Transverse colon (tissue), 4 donors: ENCODE results near the gene ANKS1B. TPM values are rescaled to one million over a fixed set of nuclear protein-coding genes. Genes with fewer than 3 reads are reported as not detected.

Experiments
- DNase-seq: peaks from one replicate; pipeline ENCODE4 v3.0.0-alpha.2; 2019
- H3K27ac ChIP-seq, 4 donors: fragments of 200-600 bp; sonication (generic); 2 replicates each; pipeline ENCODE4 v1.5.1; 2016 to 2018; ENCODE audit warnings: inconsistent platforms in 4 of 4
- H3K27me3 ChIP-seq: fragments of 200-600 bp; sonication (generic); 2 replicates; pipeline ENCODE4 v1.5.1; 2017; ENCODE audit warnings: inconsistent platforms
- H3K36me3 ChIP-seq, 4 donors: fragments of 200-600 bp; sonication (generic); 2 replicates each; pipeline ENCODE4 v1.5.1; 2017 to 2019; ENCODE audit warnings: inconsistent platforms in 4 of 4
- H3K4me1 ChIP-seq, 4 donors: fragments of 200-600 bp; sonication (generic); 2 replicates each; pipeline ENCODE4 v1.5.1; 2017 to 2020; ENCODE audit warnings: inconsistent platforms in 4 of 4
- H3K4me3 ChIP-seq, 4 donors: fragments of 200-600 bp; sonication (generic); 1 replicate in 1 of 4; 2 replicates in 3 of 4; pipeline versions ENCODE4 v1.5.1 to v1.6.1; 2017 to 2019; ENCODE audit warnings: inconsistent platforms in 4 of 4
- H3K9me3 ChIP-seq, 2 donors: fragments of 200-600 bp; sonication (generic); 2 replicates each; pipeline ENCODE4 v1.5.1; 2017 to 2019; ENCODE audit warnings: inconsistent platforms in 2 of 2
- CTCF ChIP-seq, 5 experiments: fragments of 200-600 bp in 3 of 5; fragments of 450-650 bp in 2 of 5; sonication (generic) in 3 of 5; IDR thresholded peaks; 1 replicate in 2 of 5; 2 replicates in 3 of 5; pipeline ENCODE4 v1.5.1; 2016 to 2017; ENCODE audit warnings: antibody characterized with exemption in 5 of 5, inconsistent platforms in 3 of 5, mild to moderate bottlenecking in 2 of 5, moderate library complexity in 1 of 5
- EP300 ChIP-seq: sonication (generic); formaldehyde crosslinking; IDR thresholded peaks from one replicate; pipeline ENCODE4 v1.6.1; 2017; ENCODE audit warnings: antibody characterized with exemption, low read depth
- POLR2A ChIP-seq: fragments of 450-650 bp; IDR thresholded peaks from one replicate; pipeline ENCODE4 v1.6.1; 2016; ENCODE audit warnings: antibody characterized with exemption, mild to moderate bottlenecking, moderate library complexity
- POLR2AphosphoS5 ChIP-seq, 3 donors: sonication (generic); formaldehyde crosslinking; IDR thresholded peaks; one replicate each; pipeline ENCODE4 v1.6.1; 2016; ENCODE audit warnings: antibody characterized with exemption in 3 of 3
- WGBS, 2 donors: methylation state at CpG; one replicate each; pipeline ENCODE4 v1.1.5; 2018; ENCODE audit warnings: low coverage in 1 of 2; 5-methylcytosine and 5-hydroxymethylcytosine counted together
- in situ Hi-C, 4 donors: fragments of 200-750 bp; cut with MboI; loops; one replicate each; pipeline versions ENCODE4 v1.15.0 to v1.15.1; 2017; ENCODE audit warnings: low sequenced_read_pairs in 3 of 4, low pct_ligation_motif_present in 1 of 4, low pct_unique_long_range_greater_than_20kb in 1 of 4
- intact Hi-C: fragments of 100-400 bp; cut with DNase I; formaldehyde crosslinking; loops from one replicate; pipeline ENCODE4 v1.15.1; 2023; ENCODE audit warnings: low total_unique reads
- total RNA-seq, 4 donors: library from RNA; depleted of rRNA; stranded (reverse); fragments of >200 nt; gene quantifications; one replicate each; pipeline ENCODE4 v1.1.0, GENCODE V29; 2016

Gene ANKS1B
- total RNA-seq, 4 donors from 2014 or later = 1.4 to 6.4 (median 3.5) TPM; not detected in 1

DNA sequence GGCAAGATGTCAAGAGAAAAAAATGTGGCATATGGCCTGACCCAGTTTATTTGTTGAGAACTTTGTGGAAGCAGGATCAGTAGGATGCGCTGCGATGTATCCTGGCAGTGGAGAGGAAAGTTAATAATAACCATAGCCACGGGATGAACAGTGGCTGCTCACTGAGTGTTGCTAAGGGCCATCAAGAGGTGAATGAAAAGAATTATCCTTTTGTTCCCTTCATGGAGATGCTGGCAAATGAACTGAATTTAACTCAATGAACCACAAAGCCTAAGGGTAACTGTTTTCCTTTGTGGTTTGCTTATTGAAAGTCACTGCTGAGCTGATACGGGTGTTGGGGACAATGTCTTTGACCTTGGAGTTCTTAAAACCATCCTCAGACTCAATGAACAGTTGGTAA, 863.2 kb downstream of the ANKS1B start:
- H3K36me3 ChIP-seq = no peaks in the 10 kb centered on the region
- 68 to 76% methylated on average over 4 of the region's 4 CpGs for WGBS, 2 donors
- no peak for DNase-seq
- no peak overlapping the region for H3K4me3 ChIP-seq
- intact Hi-C loops = no loop called here
- no peak overlapping the region for H3K27ac ChIP-seq
- H3K9me3 ChIP-seq = no peaks in the 10 kb centered on the region
- TF ChIP-seq POLR2A (no peak), CTCF (IDR thresholded peaks at IDR 0.05) (no peak), POLR2AphosphoS5 (IDR thresholded peaks at IDR 0.05) (no peak), EP300 (no peak)
- H3K4me1 ChIP-seq = no peaks in the 10 kb centered on the region
- in situ Hi-C loops = no loop called here
- no peaks in the 10 kb centered on the region for H3K27me3 ChIP-seq

GRCh38 chr12:99119943-99120342, 864.8 kb downstream of the ANKS1B start:
- in situ Hi-C loops (no loop called here), intact Hi-C loops (no loop called here)
- Histone ChIP-seq H3K4me1 (no peaks in the 10 kb centered on the region), H3K27ac (no peak overlapping the region), H3K4me3 (no peak overlapping the region), H3K27me3 (no peaks in the 10 kb centered on the region), H3K9me3 (no peaks in the 10 kb centered on the region), H3K36me3 (no peaks in the 10 kb centered on the region)
- 33 to 85% methylated on average over 2 to 10 of the region's 10 CpGs for WGBS, 2 donors
- DNase-seq = no peak
- TF ChIP-seq CTCF (IDR thresholded peaks at IDR 0.05) (no peak), POLR2A (no peak), EP300 (no peak), POLR2AphosphoS5 (IDR thresholded peaks at IDR 0.05) (no peak)

- Histone ChIP-seq H3K27me3 (no peaks in the 10 kb centered on the region), H3K27ac (no peak overlapping the region), H3K4me1 (no peaks in the 10 kb centered on the region), H3K9me3 (no peaks in the 10 kb centered on the region), H3K36me3 (no peaks in the 10 kb centered on the region), H3K4me3 (no peak overlapping the region)
- DNase-seq = no peak
- in situ Hi-C loops (no loop called here), intact Hi-C loops (no loop called here)
- TF ChIP-seq POLR2A (no peak), EP300 (no peak), POLR2AphosphoS5 (IDR thresholded peaks at IDR 0.05) (no peak), CTCF (IDR thresholded peaks at IDR 0.05) (no peak)
Measured at GRCh38 chr12:99119449-99119848, 865.3 kb downstream of the ANKS1B start.

DNA sequence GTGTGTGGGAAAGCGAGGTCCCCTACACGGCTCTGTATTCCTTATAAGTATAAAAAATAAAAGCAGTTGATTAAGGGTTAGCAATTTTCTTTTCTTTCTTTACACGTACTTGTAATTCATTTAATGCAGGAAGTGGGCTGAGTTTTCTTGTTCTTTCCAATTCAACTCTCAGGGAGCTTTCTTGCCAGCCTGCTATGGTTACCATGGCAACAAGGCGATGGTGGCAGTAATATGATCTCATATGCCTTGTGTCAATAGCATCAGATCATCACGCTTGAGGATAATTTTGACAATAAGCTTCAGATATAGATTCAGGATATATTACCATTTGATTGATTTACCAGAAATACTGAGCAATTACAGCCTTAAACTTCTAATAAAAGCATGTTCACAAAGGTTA, 873.1 kb downstream of the ANKS1B start:
- Histone ChIP-seq H3K27ac (no peak overlapping the region), H3K27me3 (no peaks in the 10 kb centered on the region), H3K4me3 (no peak overlapping the region), H3K36me3 (no peaks in the 10 kb centered on the region), H3K9me3 (no peaks in the 10 kb centered on the region), H3K4me1 (no peaks in the 10 kb centered on the region)
- intact Hi-C loops = no loop called here
- no peak for TF ChIP-seq EP300
- TF ChIP-seq POLR2AphosphoS5 (IDR thresholded peaks at IDR 0.05) = no peak
- TF ChIP-seq POLR2A = no peak
- in situ Hi-C loops = no loop called here
- WGBS, 2 donors = 55 to 62% methylated on average over 5 of the region's 5 CpGs
- DNase-seq = no peak

DNA sequence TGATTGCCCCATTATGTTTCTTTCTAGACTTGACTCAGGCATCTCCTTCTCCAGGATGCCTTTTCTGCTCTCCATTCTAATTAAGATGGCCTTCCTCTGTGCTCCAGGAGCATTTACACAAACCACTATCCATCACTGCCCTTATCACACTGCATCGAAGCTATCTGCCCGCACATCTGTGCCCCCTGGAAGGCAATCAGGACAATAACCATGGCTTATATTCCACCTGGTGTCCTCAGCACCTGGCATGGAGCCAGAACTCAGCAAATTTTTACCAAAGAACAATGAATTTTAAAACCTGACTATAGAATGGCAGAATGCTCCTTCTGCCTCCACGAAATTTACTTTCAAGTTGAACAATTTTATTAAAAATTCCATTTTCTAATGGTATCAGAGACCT, 873.9 kb downstream of the ANKS1B start:
- intact Hi-C loops (no loop called here), in situ Hi-C loops (no loop called here)
- H3K4me3 ChIP-seq = no peak overlapping the region
- 21 to 42% methylated on average over 3 of the region's 3 CpGs for WGBS, 2 donors
- H3K9me3 ChIP-seq = no peaks in the 10 kb centered on the region
- no peaks in the 10 kb centered on the region for H3K36me3 ChIP-seq
- no peak for DNase-seq
- TF ChIP-seq CTCF (IDR thresholded peaks at IDR 0.05) = no peak
- TF ChIP-seq EP300 = no peak
- no peak for TF ChIP-seq POLR2A
- TF ChIP-seq POLR2AphosphoS5 (IDR thresholded peaks at IDR 0.05) = no peak
- H3K4me1 ChIP-seq = no peaks in the 10 kb centered on the region
- no peak overlapping the region for H3K27ac ChIP-seq
- no peaks in the 10 kb centered on the region for H3K27me3 ChIP-seq
